ENCODE measurements around the gene ERC2. TPM values are rescaled to one million over a fixed set of nuclear protein-coding genes. Genes with fewer than 3 reads are reported as not detected.

ERC2 gene
- total RNA-seq, 1 experiment from 2014 or later: 0.90 TPM

DNA sequence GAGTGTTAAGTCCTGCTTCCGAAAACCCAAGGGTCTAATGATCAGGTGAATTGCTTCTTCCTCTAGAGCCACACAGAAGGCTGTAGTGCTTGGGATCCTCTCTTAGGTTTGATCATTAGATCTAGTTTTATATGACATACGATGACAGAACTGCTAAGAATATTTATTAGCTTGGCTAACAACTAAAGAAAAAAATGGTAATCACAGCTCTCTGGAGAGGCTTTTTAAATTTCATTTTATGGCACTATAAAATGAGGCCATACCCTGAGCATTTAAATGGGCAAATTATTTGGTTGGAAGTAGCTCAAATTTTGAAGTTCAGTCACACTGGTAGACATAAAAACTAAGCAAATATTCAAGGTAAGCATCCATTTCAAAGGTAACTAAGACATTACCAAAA lies 498.6 kb downstream of the ERC2 start:
- DNase-seq (ENCODE audit: low spot score): no peak
- H3K27ac ChIP-seq (ENCODE audit: low read depth, low read length, poor library complexity, severe bottlenecking): no peak overlapping the region
- intact Hi-C loops (cut with micrococcal nuclease; ENCODE audit: unreplicated experiment): no loop called here
- ChIA-PET CTCF (no interaction called here), POLR2A (ENCODE audit: low non-redundant PET) (no interaction called here)
- no peak overlapping the region for H3K4me3 ChIP-seq (ENCODE audit: low read depth, low read length, poor library complexity, severe bottlenecking)
- no peaks in the 10 kb centered on the region for H3K27me3 ChIP-seq (replicated peaks; ENCODE audit: insufficient read depth, low read depth, low read length, poor library complexity)
- no peaks in the 10 kb centered on the region for H3K9me3 ChIP-seq (ENCODE audit: low read depth, low read length, poor library complexity, severe bottlenecking)
- TF ChIP-seq, protein P1, sequence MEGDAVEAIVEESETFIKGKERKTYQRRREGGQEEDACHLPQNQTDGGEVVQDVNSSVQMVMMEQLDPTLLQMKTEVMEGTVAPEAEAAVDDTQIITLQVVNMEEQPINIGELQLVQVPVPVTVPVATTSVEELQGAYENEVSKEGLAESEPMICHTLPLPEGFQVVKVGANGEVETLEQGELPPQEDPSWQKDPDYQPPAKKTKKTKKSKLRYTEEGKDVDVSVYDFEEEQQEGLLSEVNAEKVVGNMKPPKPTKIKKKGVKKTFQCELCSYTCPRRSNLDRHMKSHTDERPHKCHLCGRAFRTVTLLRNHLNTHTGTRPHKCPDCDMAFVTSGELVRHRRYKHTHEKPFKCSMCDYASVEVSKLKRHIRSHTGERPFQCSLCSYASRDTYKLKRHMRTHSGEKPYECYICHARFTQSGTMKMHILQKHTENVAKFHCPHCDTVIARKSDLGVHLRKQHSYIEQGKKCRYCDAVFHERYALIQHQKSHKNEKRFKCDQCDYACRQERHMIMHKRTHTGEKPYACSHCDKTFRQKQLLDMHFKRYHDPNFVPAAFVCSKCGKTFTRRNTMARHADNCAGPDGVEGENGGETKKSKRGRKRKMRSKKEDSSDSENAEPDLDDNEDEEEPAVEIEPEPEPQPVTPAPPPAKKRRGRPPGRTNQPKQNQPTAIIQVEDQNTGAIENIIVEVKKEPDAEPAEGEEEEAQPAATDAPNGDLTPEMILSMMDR (conservative IDR thresholded peaks at IDR 0.05; ENCODE audit: low read depth, low read length): no peak
- TF ChIP-seq EZH2 (IDR thresholded peaks at IDR 0.05; ENCODE audit: borderline replicate concordance, low read depth, low read length, poor library complexity, severe bottlenecking): no peak
- BruUV-seq (replicated peaks): no TSS peak
- H3K4me1 ChIP-seq (ENCODE audit: insufficient read depth, low read length, poor library complexity, severe bottlenecking): peaks cover 4% of the 10 kb centered on the region
- no peaks in the 10 kb centered on the region for H3K36me3 ChIP-seq (ENCODE audit: insufficient read depth, low read length, poor library complexity, severe bottlenecking)

DNA sequence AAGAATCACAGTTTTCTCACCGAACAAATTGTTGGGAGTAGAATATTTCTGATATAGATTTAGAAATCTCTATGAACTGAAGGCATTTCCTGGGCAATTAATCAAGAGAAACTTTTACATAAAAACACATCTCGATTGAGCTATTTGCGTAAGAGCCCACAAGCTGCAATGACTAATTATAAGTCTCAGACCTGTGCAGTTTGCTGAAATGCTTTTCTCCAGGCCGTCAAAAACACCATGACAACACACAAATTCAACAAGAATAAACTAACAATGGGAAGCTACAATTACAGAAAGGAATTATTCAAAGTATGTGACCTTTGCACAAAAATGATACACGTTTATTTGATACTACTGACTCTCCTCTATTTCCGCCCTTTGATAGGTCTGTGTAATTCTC lies 499.9 kb downstream of the ERC2 start:
- intact Hi-C loops (cut with micrococcal nuclease; ENCODE audit: unreplicated experiment): no loop called here
- H3K27ac ChIP-seq (ENCODE audit: low read depth, low read length, poor library complexity, severe bottlenecking): no peak overlapping the region
- BruUV-seq (replicated peaks): no TSS peak
- TF ChIP-seq, protein P1 (conservative IDR thresholded peaks at IDR 0.05; ENCODE audit: low read depth, low read length): no peak
- no peak for TF ChIP-seq EZH2 (IDR thresholded peaks at IDR 0.05; ENCODE audit: borderline replicate concordance, low read depth, low read length, poor library complexity, severe bottlenecking)
- no peak for DNase-seq (ENCODE audit: low spot score)
- no peaks in the 10 kb centered on the region for H3K36me3 ChIP-seq (ENCODE audit: insufficient read depth, low read length, poor library complexity, severe bottlenecking)
- ChIA-PET CTCF (no interaction called here), POLR2A (ENCODE audit: low non-redundant PET) (no interaction called here)
- H3K4me1 ChIP-seq (ENCODE audit: insufficient read depth, low read length, poor library complexity, severe bottlenecking): peaks cover 4% of the 10 kb centered on the region
- no peaks in the 10 kb centered on the region for H3K9me3 ChIP-seq (ENCODE audit: low read depth, low read length, poor library complexity, severe bottlenecking)
- H3K27me3 ChIP-seq (replicated peaks; ENCODE audit: insufficient read depth, low read depth, low read length, poor library complexity): no peaks in the 10 kb centered on the region
- H3K4me3 ChIP-seq (ENCODE audit: low read depth, low read length, poor library complexity, severe bottlenecking): no peak overlapping the region

DNA sequence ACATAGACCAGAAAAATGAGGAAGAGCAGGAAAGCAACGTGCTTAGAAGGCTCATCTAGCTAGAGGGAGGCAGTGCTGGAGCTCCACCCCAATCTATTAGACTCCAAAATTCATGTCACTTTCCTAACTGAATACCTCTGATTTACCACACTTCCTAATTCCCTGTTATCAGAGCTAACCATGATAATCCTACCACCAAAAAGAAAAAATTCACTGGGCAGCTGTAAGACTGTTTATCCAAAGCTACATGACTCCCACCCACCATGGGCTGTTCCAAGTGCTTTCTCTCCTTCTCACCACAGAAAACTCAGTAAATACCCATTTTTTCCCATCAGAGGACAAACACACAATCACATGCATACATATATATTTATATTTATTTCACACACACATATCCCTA lies 501.7 kb downstream of the ERC2 start:
- peaks cover 4% of the 10 kb centered on the region for H3K4me1 ChIP-seq (ENCODE audit: insufficient read depth, low read length, poor library complexity, severe bottlenecking)
- intact Hi-C loops (cut with micrococcal nuclease; ENCODE audit: unreplicated experiment): no loop called here
- TF ChIP-seq EZH2 (IDR thresholded peaks at IDR 0.05; ENCODE audit: borderline replicate concordance, low read depth, low read length, poor library complexity, severe bottlenecking): no peak
- TF ChIP-seq, protein P1 (conservative IDR thresholded peaks at IDR 0.05; ENCODE audit: low read depth, low read length): no peak
- BruUV-seq (replicated peaks): no TSS peak
- DNase-seq (ENCODE audit: low spot score): no peak
- H3K9me3 ChIP-seq (ENCODE audit: low read depth, low read length, poor library complexity, severe bottlenecking): no peaks in the 10 kb centered on the region
- ChIA-PET POLR2A (ENCODE audit: low non-redundant PET) (no interaction called here), CTCF (no interaction called here)
- no peaks in the 10 kb centered on the region for H3K36me3 ChIP-seq (ENCODE audit: insufficient read depth, low read length, poor library complexity, severe bottlenecking)
- no peak overlapping the region for H3K27ac ChIP-seq (ENCODE audit: low read depth, low read length, poor library complexity, severe bottlenecking)
- no peak overlapping the region for H3K4me3 ChIP-seq (ENCODE audit: low read depth, low read length, poor library complexity, severe bottlenecking)
- no peaks in the 10 kb centered on the region for H3K27me3 ChIP-seq (replicated peaks; ENCODE audit: insufficient read depth, low read depth, low read length, poor library complexity)

Measured in A673 (cell line).